ENCODE results near the gene USH2A.

DNA sequence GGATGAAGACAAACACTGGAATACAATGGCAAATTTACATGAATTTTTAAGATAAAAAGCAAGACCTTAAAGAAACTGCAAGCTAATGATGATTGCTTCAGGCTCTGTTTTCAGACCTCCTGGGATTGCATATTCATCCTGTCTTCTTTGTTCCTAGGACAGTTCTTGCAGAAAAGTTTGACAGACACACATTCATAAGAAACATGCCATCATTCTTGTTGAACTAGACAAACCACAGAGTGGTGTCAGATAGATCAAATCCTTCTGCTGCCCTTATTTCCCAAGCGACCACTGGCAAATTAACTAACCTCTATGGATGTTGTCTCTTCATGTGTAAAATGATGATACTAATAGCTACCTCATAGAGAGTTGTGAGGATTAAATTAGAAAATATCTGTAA is 674.8 kb downstream of the USH2A start:
- TF ChIP-seq POLR2A (IDR thresholded peaks at IDR 0.05) (no peak), EP300 (IDR thresholded peaks at IDR 0.05) (no peak)
- TF ChIP-seq, protein P1, sequence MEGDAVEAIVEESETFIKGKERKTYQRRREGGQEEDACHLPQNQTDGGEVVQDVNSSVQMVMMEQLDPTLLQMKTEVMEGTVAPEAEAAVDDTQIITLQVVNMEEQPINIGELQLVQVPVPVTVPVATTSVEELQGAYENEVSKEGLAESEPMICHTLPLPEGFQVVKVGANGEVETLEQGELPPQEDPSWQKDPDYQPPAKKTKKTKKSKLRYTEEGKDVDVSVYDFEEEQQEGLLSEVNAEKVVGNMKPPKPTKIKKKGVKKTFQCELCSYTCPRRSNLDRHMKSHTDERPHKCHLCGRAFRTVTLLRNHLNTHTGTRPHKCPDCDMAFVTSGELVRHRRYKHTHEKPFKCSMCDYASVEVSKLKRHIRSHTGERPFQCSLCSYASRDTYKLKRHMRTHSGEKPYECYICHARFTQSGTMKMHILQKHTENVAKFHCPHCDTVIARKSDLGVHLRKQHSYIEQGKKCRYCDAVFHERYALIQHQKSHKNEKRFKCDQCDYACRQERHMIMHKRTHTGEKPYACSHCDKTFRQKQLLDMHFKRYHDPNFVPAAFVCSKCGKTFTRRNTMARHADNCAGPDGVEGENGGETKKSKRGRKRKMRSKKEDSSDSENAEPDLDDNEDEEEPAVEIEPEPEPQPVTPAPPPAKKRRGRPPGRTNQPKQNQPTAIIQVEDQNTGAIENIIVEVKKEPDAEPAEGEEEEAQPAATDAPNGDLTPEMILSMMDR (IDR thresholded peaks at IDR 0.05), result no peak

Data from tibial nerve (tissue), 4 donors.